H1 (cell line): ENCODE measurements around the gene TRABD2B. TPM values are rescaled to one million over a fixed set of nuclear protein-coding genes. Genes with fewer than 3 reads are reported as not detected.

ENCODE experiments used
- CTCF ChIA-PET: fragments of 300-600 bp; sonication (Branson Sonifier 250); formaldehyde crosslinking; loops from one replicate; lab custom pipeline; 2021; ENCODE audit not compliant: partially characterized antibody; lab: Charles Lee
- POLR2A ChIA-PET: fragments of 300-600 bp; sonication (Branson Sonifier 250); formaldehyde crosslinking; loops from one replicate; lab custom pipeline; 2021; ENCODE audit warnings: inconsistent platforms; ENCODE audit not compliant: partially characterized antibody; lab: Charles Lee
- DNase-seq, 2 experiments: peaks; one replicate each; pipeline versions ENCODE4 v3.0.0 to v3.0.0-alpha.2; 2010 to 2022; ENCODE audit warnings: low spot score in 2 of 2, low read depth in 1 of 2, mixed read lengths in 1 of 2
- FAIRE-seq: peaks from 2 replicates; lab custom pipeline; 2011; peaks lifted over from hg19 to GRCh38; lab: Jason Lieb, UNC
- H2AFZ ChIP-seq: 2 replicates; pipeline ENCODE4 v1.8.1; 2012; ENCODE audit warnings: low read length, inconsistent platforms
- H2AK5ac ChIP-seq: 2 replicates; pipeline ENCODE4 v1.6.1; 2013; ENCODE audit warnings: low read depth, low read length
- H2BK120ac ChIP-seq: replicated peaks from 2 replicates; pipeline ENCODE3; 2013; ENCODE audit warnings: low read depth, low read length, inconsistent platforms
- H2BK12ac ChIP-seq: 2 replicates; pipeline ENCODE4 v1.6.1; 2013; ENCODE audit warnings: low read depth, low read length
- H2BK15ac ChIP-seq: 2 replicates; pipeline ENCODE4 v1.6.1; 2013; ENCODE audit warnings: low read length
- H2BK20ac ChIP-seq: 2 replicates; pipeline ENCODE4 v1.6.1; 2013; ENCODE audit warnings: low read length
- H2BK5ac ChIP-seq: 2 replicates; pipeline ENCODE4 v1.6.1; 2013; ENCODE audit warnings: low read depth, low read length
- H3K14ac ChIP-seq: 2 replicates; pipeline ENCODE4 v1.6.1; 2013; ENCODE audit warnings: inconsistent platforms; ENCODE audit not compliant: insufficient read length
- H3K18ac ChIP-seq: 2 replicates; pipeline ENCODE4 v1.6.1; 2013; ENCODE audit warnings: low read length; ENCODE audit errors: extremely low read depth
- H3K23ac ChIP-seq: 2 replicates; pipeline ENCODE4 v1.6.1; 2013; ENCODE audit warnings: inconsistent platforms; ENCODE audit not compliant: insufficient read length
- H3K23me2 ChIP-seq: 2 replicates; pipeline ENCODE4 v1.6.1; 2013; ENCODE audit warnings: low read depth, low read length
- H3K27ac ChIP-seq: 2 replicates; pipeline ENCODE4 v1.6.1; 2011; ENCODE audit warnings: low read depth, low read length, inconsistent platforms
- H3K27me3 ChIP-seq, 4 experiments: replicated peaks in 1 of 4; 1 replicate in 1 of 4; 2 replicates in 3 of 4; pipeline versions ENCODE4 v1.6.1 to v1.8.1; 2011 to 2013; ENCODE audit warnings: low read length in 3 of 4, mild to moderate bottlenecking in 3 of 4, inconsistent platforms in 2 of 4, mixed read lengths in 2 of 4, moderate library complexity in 1 of 4; ENCODE audit not compliant: control insufficient read depth in 3 of 4, insufficient read depth in 3 of 4; ENCODE audit errors: extremely low read depth in 1 of 4
- H3K36me3 ChIP-seq, 4 experiments: 2 replicates each; pipeline versions ENCODE4 v1.6.1 to v1.8.1; 2011 to 2013; ENCODE audit warnings: mild to moderate bottlenecking in 4 of 4, low read length in 3 of 4, moderate library complexity in 2 of 4, control low read depth in 1 of 4, inconsistent platforms in 1 of 4; ENCODE audit not compliant: insufficient read depth in 4 of 4, control insufficient read depth in 2 of 4
- H3K4ac ChIP-seq: replicated peaks from 2 replicates; pipeline ENCODE3; 2013; ENCODE audit warnings: low read length, low read depth, mixed read lengths, inconsistent platforms; ENCODE audit not compliant: insufficient read length
- H3K4me1 ChIP-seq, 4 experiments: replicated peaks in 1 of 4; 1 replicate in 1 of 4; 2 replicates in 3 of 4; pipeline versions ENCODE4 v1.6.1 to v1.8.1; 2011 to 2013; ENCODE audit warnings: low read length in 3 of 4, inconsistent platforms in 2 of 4, mixed read lengths in 1 of 4; ENCODE audit not compliant: insufficient read depth in 4 of 4, control insufficient read depth in 3 of 4
- H3K4me2 ChIP-seq, 2 experiments: 2 replicates each; pipeline versions ENCODE4 v1.6.1 to v1.8.1; 2011 to 2013; ENCODE audit warnings: low read depth in 2 of 2, low read length in 2 of 2, control low read depth in 1 of 2, inconsistent platforms in 1 of 2, mild to moderate bottlenecking in 1 of 2; ENCODE audit not compliant: insufficient read depth in 1 of 2
- H3K4me3 ChIP-seq, 4 experiments: fragments of 200-600, 300-600 bp in 1 of 4; sonication (generic), shearing (Covaris generic), sonication (Bioruptor Twin) in 1 of 4; 2 replicates each; pipeline versions ENCODE4 v1.5.1 to v1.8.1; 2011 to 2016; ENCODE audit warnings: low read length in 4 of 4, low read depth in 3 of 4, control low read depth in 2 of 4, inconsistent platforms in 2 of 4, mild to moderate bottlenecking in 2 of 4, mixed read lengths in 1 of 4, moderate library complexity in 1 of 4; ENCODE audit not compliant: insufficient read depth in 2 of 4; ENCODE audit errors: extremely low read depth in 1 of 4
- H3K56ac ChIP-seq: replicated peaks from 2 replicates; pipeline ENCODE3; 2013; ENCODE audit warnings: low read depth, mild to moderate bottlenecking, mixed read lengths, low read length, inconsistent platforms; ENCODE audit not compliant: insufficient read length
- H3K79me1 ChIP-seq: 2 replicates; pipeline ENCODE4 v1.6.1; 2013; ENCODE audit warnings: low read depth, low read length, control low read depth
- H3K79me2 ChIP-seq, 2 experiments: 2 replicates each; pipeline versions ENCODE4 v1.6.1 to v1.8.1; 2012 to 2013; ENCODE audit warnings: low read length in 2 of 2, mild to moderate bottlenecking in 2 of 2, inconsistent platforms in 1 of 2; ENCODE audit not compliant: insufficient read depth in 2 of 2, control insufficient read depth in 1 of 2
- H3K9ac ChIP-seq, 4 experiments: replicated peaks in 1 of 4; 1 replicate in 1 of 4; 2 replicates in 3 of 4; pipeline versions ENCODE4 v1.6.1 to v1.8.1; 2011 to 2013; ENCODE audit warnings: low read depth in 3 of 4, low read length in 3 of 4, control low read depth in 2 of 4, mild to moderate bottlenecking in 2 of 4, moderate library complexity in 2 of 4, inconsistent platforms in 1 of 4; ENCODE audit errors: extremely low read depth in 1 of 4
- H3K9me3 ChIP-seq, 2 experiments: 2 replicates each; pipeline versions ENCODE4 v1.6.1 to v1.8.1; 2012 to 2013; ENCODE audit warnings: mild to moderate bottlenecking in 2 of 2, moderate library complexity in 2 of 2, control low read depth in 1 of 2, inconsistent platforms in 1 of 2, low read depth in 1 of 2, low read length in 1 of 2, mixed read lengths in 1 of 2; ENCODE audit not compliant: insufficient read depth in 2 of 2
- H4K20me1 ChIP-seq, 2 experiments: replicated peaks in 1 of 2; 2 replicates each; pipeline versions ENCODE3 to v1.8.1; 2011 to 2013; ENCODE audit warnings: inconsistent platforms in 2 of 2, low read length in 2 of 2, mild to moderate bottlenecking in 1 of 2; ENCODE audit not compliant: insufficient read depth in 2 of 2, control insufficient read depth in 1 of 2
- H4K5ac ChIP-seq: 2 replicates; pipeline ENCODE4 v1.6.1; 2013; ENCODE audit warnings: low read length, low read depth, mixed read lengths, inconsistent platforms; ENCODE audit not compliant: insufficient read length
- H4K8ac ChIP-seq: 2 replicates; pipeline ENCODE4 v1.8.0; 2013; ENCODE audit warnings: mild to moderate bottlenecking, moderate library complexity, low read length, inconsistent platforms; ENCODE audit not compliant: insufficient read depth; ENCODE audit errors: extremely low read depth
- H4K91ac ChIP-seq: replicated peaks from 2 replicates; pipeline ENCODE3; 2013; ENCODE audit warnings: low read length, mixed read lengths, inconsistent platforms; ENCODE audit not compliant: insufficient read length
- BRCA1 ChIP-seq: IDR thresholded peaks from 2 replicates; pipeline ENCODE4 v1.6.1; 2012; ENCODE audit warnings: low read depth, low read length, improper control_type of control experiment
- CHD1 ChIP-seq: IDR thresholded peaks from 2 replicates; pipeline ENCODE4 v1.6.1; 2012; ENCODE audit warnings: low read depth, low read length, improper control_type of control experiment
- NANOG ChIP-seq: IDR thresholded peaks from 2 replicates; pipeline ENCODE4 v1.6.1; 2011; ENCODE audit warnings: low read length, low read depth, mild to moderate bottlenecking, inconsistent platforms; ENCODE audit not compliant: insufficient read depth, poor library complexity, severe bottlenecking
- SIX5 ChIP-seq: IDR thresholded peaks from 2 replicates; pipeline ENCODE4 v1.6.1; 2011; ENCODE audit warnings: mild to moderate bottlenecking, low read depth, low read length
- SUZ12 ChIP-seq: fragments of 200-600 bp; sonication (generic); IDR thresholded peaks from 2 replicates; pipeline ENCODE4 v1.6.1; 2012; ENCODE audit warnings: mild to moderate bottlenecking, inconsistent platforms, low read length, moderate library complexity, mixed read lengths
- WGBS, 2 experiments: shearing (Covaris generic) in 1 of 2; methylation state at CpG; one replicate each; pipeline versions ENCODE4 v1.1.6 to v1.1.7; 2013 to 2015; ENCODE audit warnings: low lambda C conversion rate in 2 of 2, mixed read lengths in 2 of 2, inconsistent platforms in 1 of 2, low coverage in 1 of 2, missing lambda C conversion rate in 1 of 2; ENCODE audit not compliant: insufficient replicate concordance in 2 of 2, insufficient coverage in 1 of 2, insufficient read length in 1 of 2; ENCODE audit errors: extremely low coverage in 1 of 2, missing lambda C conversion rate in 1 of 2; 5-methylcytosine and 5-hydroxymethylcytosine counted together
- polyA plus RNA-seq, 7 experiments: library from polyadenylated mRNA; depleted of rRNA in 3 of 7; stranded (reverse) in 5 of 7; unstranded in 2 of 7; fragments of >200 nt in 5 of 7; fragments of 200-250 nt in 2 of 7; gene quantifications; 1 replicate in 5 of 7; 2 replicates in 1 of 7; 4 replicates in 1 of 7; pipeline versions ENCODE4 v1.2.1 to v1.2.3, GENCODE V29; 2011 to 2013; ENCODE audit warnings: missing spikeins in 2 of 7, mixed read lengths in 2 of 7
- total RNA-seq: library from RNA; stranded (reverse); fragmentation: NEBNext Ultra II Directional; extraction: Animal tissue kit (Norgen Biotek cat#: 25700); gene quantifications from 2 replicates; pipeline ENCODE4 v1.2.1, GENCODE V29; 2021

Gene TRABD2B
- total and polyA plus RNA-seq, 2 of the 8 experiments (the other 6 are each of a cell fraction or from before 2014, with no cell fraction given): 0.95 to 3.4 TPM

- H3K4me3 ChIP-seq: no peak overlapping the region
- no peak overlapping the region for H4K91ac ChIP-seq
- no peaks in the 10 kb centered on the region; a peak in 1 of 7 replicates for H3K4me1 ChIP-seq
- WGBS, 2 experiments: 90% methylated on average over 8 of the region's 8 CpGs; no CpG with 5 or more reads in 1 of the 2 experiments
- no peaks in the 10 kb centered on the region for H3K27me3 ChIP-seq
- H2BK12ac ChIP-seq: no peak overlapping the region
- no peak overlapping the region for H2BK120ac ChIP-seq
- FAIRE-seq (no peak), DNase-seq (no peak)
- ChIA-PET POLR2A (interaction anchor here (1.1 kb wide), 1 partner anchor 13 kb away, joined by 3 read pairs; no protein-coding TSS in a partner anchor), CTCF (interaction anchor here (0.6 kb wide), 1 partner anchor 32 kb away, joined by 3 read pairs; no protein-coding TSS in a partner anchor)
- no peak overlapping the region; the same call in 1 of the 2 replicates for H2BK15ac ChIP-seq
- H2BK5ac ChIP-seq: no peak overlapping the region
- no peak overlapping the region for H3K18ac ChIP-seq
- H3K23ac ChIP-seq: no peak overlapping the region
- H2BK20ac ChIP-seq: no peak overlapping the region
- H3K79me2 ChIP-seq: no peaks in the 10 kb centered on the region
- no peaks in the 10 kb centered on the region for H4K20me1 ChIP-seq
- H3K9ac ChIP-seq: no peak overlapping the region
- H3K9me3 ChIP-seq: 0 out of 4 replicates have a peak, but pooled peaks cover 0 to 4% of the 10 kb centered on the region in 2 experiments
- no peak overlapping the region for H3K4ac ChIP-seq
- no peak overlapping the region for H4K8ac ChIP-seq
- no peaks in the 10 kb centered on the region for H3K23me2 ChIP-seq
- H3K27ac ChIP-seq: no peak overlapping the region
- no peak overlapping the region for H3K14ac ChIP-seq
- H3K36me3 ChIP-seq: no peaks in the 10 kb centered on the region
- no peak overlapping the region for H2AFZ ChIP-seq
- no peaks in the 10 kb centered on the region for H3K79me1 ChIP-seq
- no peak overlapping the region for H3K4me2 ChIP-seq
- no peak overlapping the region for H4K5ac ChIP-seq
- no peak overlapping the region for H2AK5ac ChIP-seq
- no peak overlapping the region for H3K56ac ChIP-seq
- no peak for TF ChIP-seq BRCA1
- no peak for TF ChIP-seq NANOG
- no peak for TF ChIP-seq CHD1
- TF ChIP-seq SUZ12: no peak
- no peak for TF ChIP-seq SIX5
These were observed 130.4 kb downstream of the TRABD2B start for GRCh38 chr1:47866601-47867437.
